Right kidney (tissue), 1 donor: ENCODE data around the gene LLGL2.

ENCODE experiments used
- DNase-seq: peaks from one replicate; pipeline ENCODE4 v3.0.0-alpha.2; 2016

LLGL2 gene

GRCh38 chr17:75490953-75491649 is 34.4 kb upstream of the LLGL2 start:
- no peak for DNase-seq

DNA sequence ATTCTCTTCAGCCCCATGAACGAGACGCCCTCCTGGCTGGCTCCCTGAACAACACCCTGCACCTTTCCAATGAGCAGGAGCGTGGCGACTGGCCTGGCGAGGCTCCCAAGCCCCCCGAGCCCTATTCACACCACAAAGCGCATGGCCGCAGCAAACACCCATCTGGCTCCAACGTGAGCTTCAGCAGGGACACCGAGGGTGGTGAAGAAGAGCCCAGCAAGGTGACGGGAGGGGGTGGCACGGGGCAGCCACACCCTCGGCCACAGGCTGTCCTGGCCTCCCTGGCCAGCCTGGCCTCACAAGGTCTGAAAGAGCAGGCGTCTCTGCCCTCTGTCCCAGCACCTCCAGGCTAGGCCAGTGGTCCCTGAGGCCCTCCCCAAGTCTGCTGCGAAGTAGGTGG is 33.8 kb upstream of the LLGL2 start:
- DNase-seq: no peak

- DNase-seq: no peak
Measured at GRCh38 chr17:75492555-75493168, 32.8 kb upstream of the LLGL2 start.

DNA sequence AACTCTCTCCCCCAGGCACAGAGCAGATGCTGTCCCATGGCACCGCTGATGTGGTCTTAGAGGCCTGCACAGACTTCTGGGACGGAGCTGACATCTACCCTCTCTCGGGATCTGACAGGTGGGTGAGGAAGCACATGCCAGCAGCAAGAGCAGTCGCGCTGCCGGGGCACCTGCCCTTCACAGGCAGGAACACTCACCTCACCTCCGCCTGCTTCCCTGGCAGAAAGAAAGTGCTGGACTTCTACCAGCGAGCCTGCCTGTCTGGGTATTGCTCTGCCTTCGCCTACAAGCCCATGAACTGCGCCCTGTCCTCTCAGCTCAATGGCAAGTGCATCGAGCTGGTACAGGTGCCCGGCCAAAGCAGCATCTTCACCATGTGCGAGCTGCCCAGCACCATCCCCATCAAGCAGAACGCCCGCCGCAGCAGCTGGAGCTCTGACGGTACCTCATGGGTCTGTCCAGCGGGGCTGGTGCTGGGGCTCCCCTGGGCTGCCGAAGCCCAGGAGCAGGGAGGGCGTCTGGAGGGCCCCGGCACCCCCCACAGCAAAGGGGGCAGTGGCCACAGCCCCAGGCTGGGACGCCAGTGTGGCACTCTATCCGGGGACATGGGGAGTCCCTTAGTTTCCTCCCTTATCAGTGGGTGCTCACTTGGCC is 31.9 kb upstream of the LLGL2 start:
- no peak for DNase-seq

DNA sequence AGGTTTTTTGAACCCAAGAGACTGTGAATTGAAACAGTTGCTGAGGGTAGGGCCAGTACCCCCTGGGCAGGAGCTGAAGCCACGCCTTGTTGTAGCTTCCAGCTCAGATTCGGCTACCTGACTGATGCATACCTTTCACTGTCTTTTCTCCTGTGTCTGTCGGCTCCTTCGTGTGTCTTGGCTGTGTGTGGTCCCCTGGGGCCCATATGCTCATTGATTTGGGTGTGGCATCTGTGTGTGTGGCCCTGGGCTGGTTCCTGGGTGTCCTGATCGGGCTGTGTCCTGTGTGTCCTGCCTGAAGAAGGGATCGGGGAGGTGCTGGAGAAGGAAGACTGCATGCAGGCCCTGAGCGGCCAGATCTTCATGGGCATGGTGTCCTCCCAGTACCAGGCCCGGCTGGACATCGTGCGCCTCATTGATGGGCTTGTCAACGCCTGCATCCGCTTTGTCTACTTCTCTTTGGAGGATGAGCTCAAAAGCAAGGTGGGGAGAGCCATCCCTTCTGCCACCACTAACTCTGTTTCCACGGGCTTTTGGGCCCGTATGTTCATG is 31.1 kb upstream of the LLGL2 start:
- no peak for DNase-seq

DNA sequence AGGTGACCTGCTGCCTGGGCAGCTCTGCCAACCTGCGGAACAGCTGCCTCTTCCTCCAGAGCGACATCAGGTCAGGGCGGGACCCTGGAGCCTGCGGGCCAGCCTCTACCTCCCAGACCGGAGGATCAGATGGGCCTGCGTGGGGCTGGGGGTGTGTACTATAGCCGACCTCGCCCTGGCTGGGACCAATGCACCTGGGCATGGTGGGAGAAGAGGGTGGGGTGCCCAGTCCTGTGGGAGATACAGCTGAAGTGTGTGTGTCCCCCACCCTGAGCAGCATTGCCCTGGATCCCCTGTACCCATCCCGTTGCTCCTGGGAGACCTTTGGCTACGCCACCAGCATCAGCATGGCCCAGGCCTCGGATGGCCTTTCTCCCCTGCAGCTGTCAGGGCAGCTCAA is 29.5 kb upstream of the LLGL2 start:
- DNase-seq: no peak

DNA sequence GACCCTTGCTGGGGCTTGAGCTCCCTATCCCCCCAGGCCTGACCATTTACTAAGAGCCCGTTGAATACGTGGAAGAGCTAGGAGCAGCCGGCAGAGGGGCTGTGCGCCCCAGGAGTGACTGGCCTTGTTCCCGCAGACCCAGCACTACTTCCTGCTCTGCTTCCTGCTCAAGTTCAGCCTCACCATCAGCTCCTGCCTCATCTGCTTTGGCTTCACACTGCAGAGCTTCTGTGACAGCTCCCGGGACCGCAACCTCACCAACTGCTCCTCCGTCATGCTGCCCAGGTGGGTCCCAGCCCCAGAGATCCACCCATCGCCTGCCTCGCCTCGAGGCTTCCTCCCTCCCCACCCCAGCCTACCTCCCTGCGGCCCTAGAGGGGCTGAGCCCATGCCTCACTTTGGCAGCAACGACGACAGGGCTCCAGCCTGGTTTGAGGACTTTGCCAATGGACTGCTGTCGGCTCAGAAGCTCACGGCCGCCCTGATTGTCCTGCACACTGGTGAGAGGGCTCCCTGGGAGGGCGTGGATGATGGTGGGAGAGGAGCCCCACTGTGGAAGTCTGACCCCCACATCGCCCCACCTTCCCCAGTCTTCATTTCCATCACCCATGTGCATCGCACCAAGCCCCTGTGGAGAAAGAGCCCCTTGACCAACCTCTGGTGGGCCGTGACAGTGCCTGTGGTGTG is 27.3 kb upstream of the LLGL2 start:
- no peak for DNase-seq

- no peak for DNase-seq
Measured at GRCh38 chr17:75498726-75499213, 26.7 kb upstream of the LLGL2 start.

GRCh38 chr17:75499313-75500022 is 26.0 kb upstream of the LLGL2 start:
- peak; percentile 48 for DNase-seq

GRCh38 chr17:75500419-75501216 is 24.9 kb upstream of the LLGL2 start:
- no peak for DNase-seq

DNA sequence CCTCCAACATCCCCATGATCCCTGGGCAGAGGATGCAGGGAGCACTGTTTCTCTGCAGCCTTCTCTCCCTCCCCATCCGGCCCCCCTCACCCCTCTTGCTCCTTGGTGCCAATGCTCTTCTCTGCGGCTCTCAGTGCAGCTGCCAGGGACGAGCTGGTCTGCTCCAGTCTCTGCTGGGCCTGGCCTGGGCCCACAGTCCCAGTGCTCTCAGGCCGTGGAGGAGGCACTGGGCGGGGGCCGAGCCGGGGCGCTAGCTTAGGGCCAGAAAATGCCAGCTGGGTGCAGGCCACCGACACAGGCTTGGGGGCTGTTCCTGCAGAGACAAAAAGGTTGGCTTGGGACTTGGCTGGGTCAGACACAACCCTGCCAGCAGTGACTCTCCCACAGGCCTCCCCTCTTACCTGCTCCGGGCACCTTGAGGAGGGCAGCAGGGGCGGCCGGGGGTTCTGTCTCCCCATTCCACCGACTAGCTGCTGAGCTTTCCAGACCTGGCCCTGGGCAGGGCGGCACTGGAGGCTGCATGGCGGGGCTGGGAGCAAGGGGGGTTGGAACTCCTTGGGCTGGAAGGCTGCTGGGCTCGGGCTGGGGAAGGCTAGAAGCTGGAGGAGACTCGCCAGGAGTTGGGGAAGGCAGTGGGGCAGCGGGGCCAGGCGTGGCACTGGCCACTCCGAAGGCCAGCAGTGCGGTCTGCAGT is 24.0 kb upstream of the LLGL2 start:
- DNase-seq: no peak

- DNase-seq: no peak
Measured at GRCh38 chr17:75502072-75502720, 23.3 kb upstream of the LLGL2 start.

DNA sequence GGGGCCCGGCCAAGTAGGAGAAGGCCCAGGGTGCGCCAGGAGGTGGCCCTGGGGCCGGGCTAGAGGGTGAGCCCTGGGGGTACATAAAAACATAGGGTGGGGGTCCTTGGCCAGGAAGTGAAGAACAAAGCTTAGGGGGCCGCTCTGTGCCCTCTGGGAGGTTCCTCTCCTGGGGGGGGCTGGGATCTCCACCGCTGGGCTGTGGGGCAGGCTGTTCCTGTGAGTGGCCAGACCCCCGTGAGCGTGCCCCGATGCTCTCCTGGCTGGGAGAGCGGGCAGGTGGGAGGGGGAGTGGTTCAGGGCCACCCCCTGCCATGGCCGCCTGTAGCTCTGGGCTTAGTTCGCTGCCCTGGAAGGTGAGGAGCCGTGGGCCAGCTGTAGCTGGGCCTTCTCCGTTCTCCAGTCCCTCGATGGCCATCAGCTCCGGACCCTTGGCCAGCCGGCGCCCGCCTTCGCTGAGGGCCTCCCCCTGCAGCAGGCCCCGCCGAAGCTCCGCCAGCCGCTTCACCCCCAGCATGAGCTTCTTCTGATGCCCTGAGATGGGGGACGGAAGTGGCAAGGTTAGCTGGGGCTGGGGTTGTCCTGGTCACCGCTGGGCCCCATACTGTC is 22.7 kb upstream of the LLGL2 start:
- DNase-seq: no peak

DNA sequence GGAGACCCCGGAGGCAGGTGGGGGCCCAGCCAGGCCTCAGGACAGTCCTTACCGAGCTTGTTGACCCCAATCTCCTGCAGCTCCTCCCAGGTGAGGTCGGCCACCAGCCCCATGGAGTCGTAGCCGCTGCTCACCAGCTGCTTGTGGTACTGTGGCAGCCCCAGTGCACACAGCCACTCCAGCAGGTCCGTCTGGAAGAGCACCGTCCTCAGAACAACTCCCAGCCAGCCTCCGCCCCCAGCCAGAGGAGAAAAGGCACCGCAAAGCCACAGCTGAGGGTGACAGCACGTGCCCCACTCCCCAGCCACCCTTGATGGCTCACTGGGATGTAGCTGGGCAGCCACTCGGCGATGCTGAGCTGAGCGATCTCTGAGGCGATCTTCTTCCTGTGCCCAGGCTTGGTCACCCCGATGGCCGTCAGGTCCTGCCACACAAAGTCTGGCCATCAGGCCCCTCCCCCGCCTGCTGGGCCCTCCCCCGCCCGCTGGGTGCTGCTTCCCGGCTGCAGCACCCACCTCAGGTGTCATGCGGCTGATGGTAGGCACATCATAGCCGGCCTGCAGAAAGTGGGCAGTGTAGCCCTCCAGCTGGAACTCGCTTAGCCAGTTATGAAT is 22.1 kb upstream of the LLGL2 start:
- DNase-seq: no peak

GRCh38 chr17:75503976-75504346 is 21.5 kb upstream of the LLGL2 start:
- no peak for DNase-seq

DNA sequence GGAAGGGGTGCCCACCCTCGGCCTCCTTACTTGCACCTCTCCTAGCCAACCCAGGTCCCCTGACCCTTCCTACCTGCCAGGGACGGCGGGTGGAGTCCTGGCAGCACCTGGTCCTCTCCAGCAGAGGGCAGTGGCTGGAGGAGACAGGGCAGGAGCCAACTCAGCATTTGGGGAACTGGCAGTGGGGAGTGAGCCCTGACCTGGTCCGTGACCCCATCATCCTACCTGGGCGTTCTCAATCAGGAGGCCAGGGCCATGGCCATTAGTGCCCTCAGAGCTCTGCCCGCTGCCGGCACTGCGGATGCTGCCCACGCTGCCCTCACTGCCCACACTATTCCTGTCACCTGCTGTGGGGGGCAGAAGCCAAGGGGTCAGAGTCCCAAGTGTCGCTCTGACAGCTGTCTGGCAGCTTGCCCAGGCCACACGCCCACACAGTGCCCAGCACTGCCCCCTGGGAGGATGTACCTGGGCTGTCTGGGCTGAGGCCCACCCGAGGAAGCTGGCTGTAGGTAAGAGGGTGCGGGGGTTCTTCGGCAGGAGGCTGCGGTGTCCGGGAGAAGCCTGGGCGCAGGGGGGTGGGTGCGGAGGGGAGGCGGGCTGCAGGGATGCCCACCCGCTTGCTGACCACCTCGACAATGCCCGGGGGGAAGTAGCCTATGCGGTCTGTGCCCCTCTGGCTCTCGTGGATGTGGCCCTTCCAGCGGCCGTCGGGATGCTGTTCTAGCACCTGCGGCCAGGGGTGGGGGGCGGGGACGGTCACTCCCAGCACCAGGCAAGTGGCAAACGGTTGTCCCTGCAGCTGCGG is 20.9 kb upstream of the LLGL2 start:
- peak; percentile 40 for DNase-seq

DNA sequence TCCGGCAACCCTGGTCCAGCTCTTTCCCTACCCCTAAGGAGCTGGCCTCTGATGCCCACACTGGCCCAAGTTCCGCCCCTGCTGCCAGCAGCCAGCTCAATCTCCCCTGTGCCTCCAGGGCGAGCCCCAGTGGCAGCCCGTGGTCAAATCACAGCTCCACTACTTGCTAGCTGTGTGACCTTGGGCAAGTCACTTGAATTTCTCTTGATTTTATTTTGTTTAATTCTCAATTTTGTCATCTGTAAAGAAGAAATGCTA is 20.4 kb upstream of the LLGL2 start:
- DNase-seq: no peak

- no peak for DNase-seq
Measured at GRCh38 chr17:75505640-75506039, 19.9 kb upstream of the LLGL2 start.

GRCh38 chr17:75506134-75506533 is 19.4 kb upstream of the LLGL2 start:
- no peak for DNase-seq
